Stomach smooth muscle (tissue), 2 donors: Measurements from ENCODE around the gene HIPK3.

Source experiments
- H3K27ac ChIP-seq: one replicate; pipeline ENCODE4 v1.7.0; 2013; ENCODE audit warnings: mild to moderate bottlenecking, low read length, inconsistent platforms
- H3K27me3 ChIP-seq, 2 donors: one replicate each; pipeline ENCODE4 v1.7.0; 2013; ENCODE audit warnings: low read length in 2 of 2; ENCODE audit not compliant: insufficient read depth in 2 of 2, control insufficient read depth in 1 of 2
- H3K36me3 ChIP-seq, 2 donors: one replicate each; pipeline ENCODE4 v1.7.0; 2013; ENCODE audit warnings: low read length in 2 of 2; ENCODE audit not compliant: control insufficient read depth in 2 of 2, insufficient read depth in 2 of 2
- H3K4me1 ChIP-seq: one replicate; pipeline ENCODE4 v1.7.0; 2013; ENCODE audit warnings: low read length; ENCODE audit not compliant: control insufficient read depth, insufficient read depth
- H3K4me3 ChIP-seq, 2 donors: one replicate each; pipeline ENCODE4 v1.7.0; 2013; ENCODE audit warnings: low read length in 2 of 2
- H3K9ac ChIP-seq, 2 donors: one replicate each; pipeline ENCODE4 v1.7.0; 2013; ENCODE audit warnings: low read length in 2 of 2, mild to moderate bottlenecking in 1 of 2
- H3K9me3 ChIP-seq, 2 donors: one replicate each; pipeline ENCODE4 v1.7.0; 2013; ENCODE audit warnings: low read length in 2 of 2; ENCODE audit not compliant: control insufficient read depth in 2 of 2
- donor health status: healthy.
- donor health status: Pancreatic carcinoma.

The HIPK3 gene

GRCh38 chr11:33272338-33273107, 15.3 kb downstream of the HIPK3 start:
- Histone ChIP-seq H3K9ac (no peak overlapping the region), H3K9me3 (no peaks in the 10 kb centered on the region), H3K27ac (no peak overlapping the region), H3K4me1 (peaks cover 6% of the 10 kb centered on the region), H3K4me3 (no peak overlapping the region), H3K36me3 (no peaks in the 10 kb centered on the region), H3K27me3 (no peaks in the 10 kb centered on the region)

GRCh38 chr11:33273656-33274055, 16.5 kb downstream of the HIPK3 start:
- Histone ChIP-seq H3K4me1 (peaks cover 4% of the 10 kb centered on the region), H3K4me3 (peak overlapping the region in 1 of 2 donors; percentile 4), H3K9me3 (no peaks in the 10 kb centered on the region), H3K27ac (no peak overlapping the region), H3K27me3 (no peaks in the 10 kb centered on the region), H3K36me3 (no peaks in the 10 kb centered on the region), H3K9ac (no peak overlapping the region)

GRCh38 chr11:33280411-33280810, 23.2 kb downstream of the HIPK3 start:
- H3K9ac ChIP-seq, result no peak overlapping the region
- no peak overlapping the region for H3K27ac ChIP-seq
- H3K27me3 ChIP-seq, result no peaks in the 10 kb centered on the region
- no peaks in the 10 kb centered on the region for H3K9me3 ChIP-seq
- no peaks in the 10 kb centered on the region for H3K4me1 ChIP-seq
- H3K36me3 ChIP-seq, result no peaks in the 10 kb centered on the region
- H3K4me3 ChIP-seq, result no peak overlapping the region

GRCh38 chr11:33281758-33282157, 24.6 kb downstream of the HIPK3 start:
- peaks cover 4% of the 10 kb centered on the region in 2 donors for H3K36me3 ChIP-seq
- H3K27me3 ChIP-seq, result no peaks in the 10 kb centered on the region
- no peaks in the 10 kb centered on the region for H3K9me3 ChIP-seq
- no peak overlapping the region for H3K27ac ChIP-seq
- H3K9ac ChIP-seq, result no peak overlapping the region
- H3K4me1 ChIP-seq, result peaks cover 6% of the 10 kb centered on the region
- no peak overlapping the region for H3K4me3 ChIP-seq

- Histone ChIP-seq H3K9ac (no peak overlapping the region), H3K27me3 (no peaks in the 10 kb centered on the region), H3K36me3 (peaks cover 6 to 12% of the 10 kb centered on the region in 2 donors), H3K4me1 (peaks cover 17% of the 10 kb centered on the region), H3K27ac (no peak overlapping the region), H3K4me3 (no peak overlapping the region), H3K9me3 (no peaks in the 10 kb centered on the region)
Measured at GRCh38 chr11:33284818-33285217, 27.6 kb downstream of the HIPK3 start.

- Histone ChIP-seq H3K4me3 (peak overlapping the region in 1 of 2 donors; percentile 12), H3K36me3 (peaks cover 6 to 15% of the 10 kb centered on the region in 2 donors), H3K9me3 (no peaks in the 10 kb centered on the region), H3K4me1 (peaks cover 29% of the 10 kb centered on the region), H3K27me3 (no peaks in the 10 kb centered on the region), H3K27ac (peak overlapping the region; percentile 70), H3K9ac (peak overlapping the region in 1 of 2 donors; percentile 31)
Measured at GRCh38 chr11:33290319-33290718, 33.1 kb downstream of the HIPK3 start.

GRCh38 chr11:33291004-33291777, 34.0 kb downstream of the HIPK3 start:
- H3K36me3 ChIP-seq, result peaks cover 6 to 15% of the 10 kb centered on the region in 2 donors
- peak overlapping the region; percentile 47 for H3K4me3 ChIP-seq
- peak overlapping the region; percentile 48 to 61 for H3K9ac ChIP-seq
- peaks cover 34% of the 10 kb centered on the region for H3K4me1 ChIP-seq
- peak overlapping the region; percentile 70 for H3K27ac ChIP-seq
- no peaks in the 10 kb centered on the region for H3K27me3 ChIP-seq
- no peaks in the 10 kb centered on the region for H3K9me3 ChIP-seq

GRCh38 chr11:33292311-33292710, 35.1 kb downstream of the HIPK3 start:
- peak overlapping the region; percentile 70 for H3K27ac ChIP-seq
- H3K9me3 ChIP-seq, result no peaks in the 10 kb centered on the region
- H3K4me1 ChIP-seq, result peaks cover 32% of the 10 kb centered on the region
- no peaks in the 10 kb centered on the region for H3K27me3 ChIP-seq
- no peak overlapping the region for H3K4me3 ChIP-seq
- peaks cover 0 to 7% of the 10 kb centered on the region in 2 donors for H3K36me3 ChIP-seq
- no peak overlapping the region for H3K9ac ChIP-seq

GRCh38 chr11:33294224-33294623, 37.0 kb downstream of the HIPK3 start:
- H3K27ac ChIP-seq, result no peak overlapping the region
- H3K36me3 ChIP-seq, result peaks cover 0 to 4% of the 10 kb centered on the region in 2 donors
- no peak overlapping the region for H3K9ac ChIP-seq
- no peaks in the 10 kb centered on the region for H3K9me3 ChIP-seq
- H3K27me3 ChIP-seq, result no peaks in the 10 kb centered on the region
- no peak overlapping the region for H3K4me3 ChIP-seq
- H3K4me1 ChIP-seq, result peaks cover 26% of the 10 kb centered on the region

GRCh38 chr11:33294797-33295196, 37.6 kb downstream of the HIPK3 start:
- H3K27me3 ChIP-seq, result no peaks in the 10 kb centered on the region
- H3K9ac ChIP-seq, result no peak overlapping the region
- H3K4me3 ChIP-seq, result no peak overlapping the region
- no peaks in the 10 kb centered on the region for H3K9me3 ChIP-seq
- H3K27ac ChIP-seq, result no peak overlapping the region
- peaks cover 27% of the 10 kb centered on the region for H3K4me1 ChIP-seq
- peaks cover 0 to 4% of the 10 kb centered on the region in 2 donors for H3K36me3 ChIP-seq
